Measurements from ENCODE around the gene PRAMEF15.
"Not testable (repeated sequence)": the region's sequence is repeated elsewhere in the genome, so short reads cannot be mapped to it uniquely, and the experiment has no call there.

PRAMEF15 gene

GRCh38 chr1:13315281-13315680 is at the start of gene PRAMEF15:
Gene PRAMEF15, plus strand, starts transcription at chr1:13315581. Its CDS starts 2,827 bp downstream, at chr1:13318408.
- not testable (repeated sequence) for H3K4me1 ChIP-seq (ENCODE audit: control insufficient read depth, insufficient read depth, low read length); H3K9me3 ChIP-seq (ENCODE audit: control insufficient read depth, low read length); H3K9ac ChIP-seq (ENCODE audit: low read length); H3K4me3 ChIP-seq (ENCODE audit: low read length); DNase-seq (ENCODE audit: low read depth); H3K36me3 ChIP-seq (ENCODE audit: control insufficient read depth, insufficient read depth, low read length, severe bottlenecking); H3K27me3 ChIP-seq (replicated peaks; ENCODE audit: control insufficient read depth, insufficient read depth, low read length)

DNA sequence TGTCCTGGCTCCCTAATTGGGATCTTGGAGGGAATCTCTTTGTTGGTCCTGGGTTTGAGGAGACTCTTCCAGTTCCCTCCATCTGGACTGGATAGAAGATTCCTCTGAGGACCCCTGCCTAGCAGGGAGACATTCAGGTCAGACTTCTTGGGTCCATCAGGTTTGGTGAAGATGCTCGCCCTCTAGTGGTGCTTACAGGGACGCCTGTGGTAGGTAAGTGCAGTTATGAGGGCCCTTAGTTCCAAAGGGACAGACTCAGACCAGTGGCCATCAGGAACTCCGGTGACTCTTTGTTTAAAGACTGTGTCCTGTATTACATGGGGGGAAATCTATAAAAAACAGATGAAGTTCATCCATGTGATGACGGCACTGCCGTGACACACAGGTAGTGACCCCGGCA is 38.4 kb upstream of the PRAMEF15 start:
- not testable (repeated sequence) for H3K4me1 ChIP-seq (ENCODE audit: control insufficient read depth, insufficient read depth, low read length); H3K9me3 ChIP-seq (ENCODE audit: control insufficient read depth, low read length); H3K27me3 ChIP-seq (replicated peaks; ENCODE audit: control insufficient read depth, insufficient read depth, low read length); H3K9ac ChIP-seq (ENCODE audit: low read length); DNase-seq (ENCODE audit: low read depth); H3K36me3 ChIP-seq (ENCODE audit: control insufficient read depth, insufficient read depth, low read length, severe bottlenecking); H3K4me3 ChIP-seq (ENCODE audit: low read length)

GRCh38 chr1:13279617-13280016 is 35.8 kb upstream of the PRAMEF15 start:
- DNase-seq (ENCODE audit: low read depth); H3K4me3 ChIP-seq (ENCODE audit: low read length); H3K27me3 ChIP-seq (replicated peaks; ENCODE audit: control insufficient read depth, insufficient read depth, low read length); H3K9ac ChIP-seq (ENCODE audit: low read length); H3K36me3 ChIP-seq (ENCODE audit: control insufficient read depth, insufficient read depth, low read length, severe bottlenecking); H3K9me3 ChIP-seq (ENCODE audit: control insufficient read depth, low read length); H3K4me1 ChIP-seq (ENCODE audit: control insufficient read depth, insufficient read depth, low read length): not testable (repeated sequence)

DNA sequence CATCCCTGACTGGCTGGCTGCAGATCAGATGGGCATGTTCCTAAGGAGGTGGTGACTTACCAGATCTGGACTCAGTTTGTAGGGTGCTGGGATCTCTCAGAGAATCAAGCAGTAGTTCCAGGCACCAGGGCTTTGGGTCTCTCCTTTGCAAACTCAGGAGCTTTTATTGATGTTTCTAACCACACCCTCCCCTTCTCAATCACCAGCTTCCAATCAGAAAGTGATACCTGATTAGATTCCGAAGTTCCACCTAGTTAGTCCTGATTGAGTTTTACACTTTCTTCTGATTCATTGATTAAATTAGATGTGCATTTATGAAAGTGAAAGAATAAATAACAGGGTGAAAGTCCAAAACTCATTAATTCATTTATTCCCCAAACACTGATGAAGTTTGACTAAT is 30.3 kb upstream of the PRAMEF15 start, which contains the start of gene PRAMEF8:
PRAMEF8 (minus strand) TSS at position 101 of the 400 bp plus-strand sequence. CDS start 1,046 bp downstream, outside the sequence.
- not testable (repeated sequence) for H3K9ac ChIP-seq (ENCODE audit: low read length); DNase-seq (ENCODE audit: low read depth); H3K4me3 ChIP-seq (ENCODE audit: low read length); H3K4me1 ChIP-seq (ENCODE audit: control insufficient read depth, insufficient read depth, low read length); H3K9me3 ChIP-seq (ENCODE audit: control insufficient read depth, low read length); H3K27me3 ChIP-seq (replicated peaks; ENCODE audit: control insufficient read depth, insufficient read depth, low read length); H3K36me3 ChIP-seq (ENCODE audit: control insufficient read depth, insufficient read depth, low read length, severe bottlenecking)

GRCh38 chr1:13289030-13289429 is 26.4 kb upstream of the PRAMEF15 start:
- H3K27me3 ChIP-seq (replicated peaks; ENCODE audit: control insufficient read depth, insufficient read depth, low read length); H3K4me3 ChIP-seq (ENCODE audit: low read length); H3K9me3 ChIP-seq (ENCODE audit: control insufficient read depth, low read length); DNase-seq (ENCODE audit: low read depth); H3K36me3 ChIP-seq (ENCODE audit: control insufficient read depth, insufficient read depth, low read length, severe bottlenecking); H3K4me1 ChIP-seq (ENCODE audit: control insufficient read depth, insufficient read depth, low read length); H3K9ac ChIP-seq (ENCODE audit: low read length): not testable (repeated sequence)

DNA sequence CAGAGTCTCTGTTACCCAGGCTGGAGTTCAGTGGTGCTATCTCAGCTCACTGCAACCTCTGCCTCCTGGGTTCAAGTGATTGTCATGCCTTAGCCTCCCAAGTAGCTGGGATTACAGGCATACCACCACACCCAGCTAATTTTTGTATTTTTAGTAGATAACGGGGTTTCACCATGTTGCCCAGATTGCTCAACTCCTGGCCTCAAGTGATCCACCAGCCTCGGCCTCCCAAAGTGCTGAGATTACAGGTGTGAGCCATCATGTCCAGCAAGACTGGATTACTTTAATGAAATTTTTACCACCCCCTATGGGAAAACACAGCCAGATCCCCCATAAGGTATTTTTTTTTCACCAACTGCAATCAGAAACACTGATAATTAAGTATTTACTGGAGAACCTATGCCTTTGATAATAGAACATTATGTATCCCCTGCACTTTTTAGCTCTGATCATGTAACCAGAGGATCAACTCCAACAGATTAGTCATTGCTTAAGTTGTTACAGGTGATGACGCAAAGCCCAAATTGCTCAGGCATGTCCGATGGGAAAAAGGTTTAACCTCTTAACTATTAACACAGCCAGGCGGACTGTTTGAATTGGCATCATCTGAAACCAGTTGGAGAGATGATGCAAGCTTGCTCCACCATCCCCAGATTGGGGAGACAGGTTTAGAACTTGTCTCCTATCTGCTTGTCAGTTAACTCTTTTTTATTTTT is 18.0 kb upstream of the PRAMEF15 start:
- not testable (repeated sequence) for H3K4me1 ChIP-seq (ENCODE audit: control insufficient read depth, insufficient read depth, low read length)

DNA sequence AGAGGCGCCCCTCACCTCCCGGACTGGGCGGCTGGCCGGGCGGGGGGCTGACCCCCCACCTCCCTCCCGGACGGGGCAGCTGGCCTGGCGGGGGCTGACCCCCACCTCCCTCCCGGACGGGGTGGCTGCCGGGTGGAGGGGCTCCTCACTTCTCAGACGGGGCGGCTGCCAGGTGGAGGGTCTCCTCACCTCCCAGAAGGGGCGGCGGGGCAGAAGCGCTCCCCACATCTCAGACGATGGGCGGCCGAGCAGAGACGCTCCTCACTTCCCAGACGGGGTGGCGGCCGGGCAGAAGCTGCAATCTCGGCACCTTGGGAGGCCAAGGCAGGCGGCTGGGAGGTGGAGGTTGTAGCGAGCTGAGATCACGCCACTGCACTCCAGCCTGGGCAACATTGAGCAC is 16.7 kb upstream of the PRAMEF15 start:
- DNase-seq (ENCODE audit: low read depth); H3K27me3 ChIP-seq (replicated peaks; ENCODE audit: control insufficient read depth, insufficient read depth, low read length); H3K9me3 ChIP-seq (ENCODE audit: control insufficient read depth, low read length); H3K4me3 ChIP-seq (ENCODE audit: low read length); H3K36me3 ChIP-seq (ENCODE audit: control insufficient read depth, insufficient read depth, low read length, severe bottlenecking); H3K9ac ChIP-seq (ENCODE audit: low read length); H3K4me1 ChIP-seq (ENCODE audit: control insufficient read depth, insufficient read depth, low read length): not testable (repeated sequence)

More for the DNA sequence above, 18.0 kb upstream of the PRAMEF15 start:
- H3K27me3 ChIP-seq (replicated peaks; ENCODE audit: control insufficient read depth, insufficient read depth, low read length); H3K9ac ChIP-seq (ENCODE audit: low read length); H3K4me3 ChIP-seq (ENCODE audit: low read length); DNase-seq (ENCODE audit: low read depth); H3K9me3 ChIP-seq (ENCODE audit: control insufficient read depth, low read length); H3K36me3 ChIP-seq (ENCODE audit: control insufficient read depth, insufficient read depth, low read length, severe bottlenecking): not testable (repeated sequence)

DNA sequence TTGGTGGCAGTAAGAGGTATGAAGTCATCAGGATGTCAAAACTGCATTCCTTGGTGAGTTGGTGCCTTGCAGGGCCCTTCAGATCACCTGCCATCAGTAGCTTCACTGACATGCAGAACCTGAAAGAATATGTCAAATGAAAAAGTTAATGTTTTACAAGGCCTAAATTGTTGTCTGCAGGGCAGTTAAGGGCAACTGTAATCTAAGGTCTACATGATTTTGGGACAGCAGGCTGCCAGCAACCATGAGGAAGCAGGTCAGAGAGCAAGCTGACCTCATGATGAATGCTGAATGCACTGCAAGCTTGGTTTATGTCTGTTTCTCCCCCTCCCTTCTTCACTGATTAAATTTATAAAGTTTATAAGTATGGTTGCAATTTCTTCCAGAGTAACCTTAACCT is 13.2 kb upstream of the PRAMEF15 start:
- H3K9me3 ChIP-seq (ENCODE audit: control insufficient read depth, low read length) = not testable (repeated sequence)

GRCh38 chr1:13303239-13303638 is 12.1 kb upstream of the PRAMEF15 start, which contains the start of gene PRAMEF33:
Gene PRAMEF33, plus strand, starts transcription at chr1:13303539. Its CDS starts 2,416 bp downstream, at chr1:13305955.
- H3K36me3 ChIP-seq (ENCODE audit: control insufficient read depth, insufficient read depth, low read length, severe bottlenecking); H3K9ac ChIP-seq (ENCODE audit: low read length); DNase-seq (ENCODE audit: low read depth); H3K4me3 ChIP-seq (ENCODE audit: low read length); H3K4me1 ChIP-seq (ENCODE audit: control insufficient read depth, insufficient read depth, low read length); H3K27me3 ChIP-seq (replicated peaks; ENCODE audit: control insufficient read depth, insufficient read depth, low read length); H3K9me3 ChIP-seq (ENCODE audit: control insufficient read depth, low read length): not testable (repeated sequence)

More for the DNA sequence above, 13.2 kb upstream of the PRAMEF15 start:
- H3K4me3 ChIP-seq (ENCODE audit: low read length); DNase-seq (ENCODE audit: low read depth); H3K4me1 ChIP-seq (ENCODE audit: control insufficient read depth, insufficient read depth, low read length); H3K9ac ChIP-seq (ENCODE audit: low read length); H3K36me3 ChIP-seq (ENCODE audit: control insufficient read depth, insufficient read depth, low read length, severe bottlenecking); H3K27me3 ChIP-seq (replicated peaks; ENCODE audit: control insufficient read depth, insufficient read depth, low read length): not testable (repeated sequence)

- H3K4me3 ChIP-seq (ENCODE audit: low read length); DNase-seq (ENCODE audit: low read depth); H3K36me3 ChIP-seq (ENCODE audit: control insufficient read depth, insufficient read depth, low read length, severe bottlenecking); H3K9me3 ChIP-seq (ENCODE audit: control insufficient read depth, low read length); H3K27me3 ChIP-seq (replicated peaks; ENCODE audit: control insufficient read depth, insufficient read depth, low read length); H3K4me1 ChIP-seq (ENCODE audit: control insufficient read depth, insufficient read depth, low read length); H3K9ac ChIP-seq (ENCODE audit: low read length): not testable (repeated sequence)
Observed at GRCh38 chr1:13342496-13342895, 27.1 kb downstream of the PRAMEF15 start.

DNA sequence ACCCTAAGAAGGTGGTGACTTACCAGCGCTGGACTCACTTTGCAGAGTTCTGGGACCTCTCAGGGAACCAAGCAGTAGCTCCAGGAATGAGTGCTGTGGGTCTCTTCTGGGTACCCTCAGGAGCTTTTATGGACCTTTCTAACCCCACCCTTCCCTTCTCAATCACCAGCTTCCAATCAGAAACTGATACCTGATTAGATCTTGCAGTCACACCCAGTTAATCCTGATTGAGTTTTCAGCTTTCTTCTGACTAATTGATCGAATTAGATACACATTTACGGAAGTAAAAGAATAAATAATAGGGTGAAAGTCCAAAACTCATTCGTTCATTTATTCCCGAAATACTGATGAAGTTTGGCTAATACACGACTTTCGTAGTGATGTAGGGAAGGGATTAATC is 31.7 kb downstream of the PRAMEF15 start, which contains the start of gene PRAMEF14:
PRAMEF14 (minus strand) TSS at position 101 of the 400 bp plus-strand sequence. CDS start 1,820 bp downstream, outside the sequence.
- H3K9ac ChIP-seq (ENCODE audit: low read length); DNase-seq (ENCODE audit: low read depth); H3K4me3 ChIP-seq (ENCODE audit: low read length); H3K36me3 ChIP-seq (ENCODE audit: control insufficient read depth, insufficient read depth, low read length, severe bottlenecking); H3K9me3 ChIP-seq (ENCODE audit: control insufficient read depth, low read length); H3K4me1 ChIP-seq (ENCODE audit: control insufficient read depth, insufficient read depth, low read length); H3K27me3 ChIP-seq (replicated peaks; ENCODE audit: control insufficient read depth, insufficient read depth, low read length): not testable (repeated sequence)

DNA sequence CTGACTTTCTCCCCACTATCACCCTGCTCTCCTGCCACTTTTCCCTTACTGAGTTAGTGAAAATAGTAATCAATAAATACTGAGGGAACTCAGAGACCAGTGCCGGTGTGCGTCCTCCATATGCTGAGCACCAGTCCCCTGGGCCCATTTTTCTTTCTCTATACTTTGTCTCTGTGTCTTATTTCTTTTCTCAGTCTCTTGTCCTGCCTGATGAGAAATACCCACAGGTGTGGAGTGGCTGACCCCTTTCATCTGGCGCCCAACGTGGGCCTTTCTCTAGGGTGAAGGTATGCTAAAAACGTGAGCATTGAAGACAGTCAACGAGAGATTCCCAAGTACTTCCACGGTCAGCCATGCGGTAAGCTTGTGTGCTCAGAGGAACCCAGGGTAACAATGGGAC is 38.1 kb downstream of the PRAMEF15 start:
- not testable (repeated sequence) for H3K4me1 ChIP-seq (ENCODE audit: control insufficient read depth, insufficient read depth, low read length); DNase-seq (ENCODE audit: low read depth); H3K27me3 ChIP-seq (replicated peaks; ENCODE audit: control insufficient read depth, insufficient read depth, low read length); H3K9me3 ChIP-seq (ENCODE audit: control insufficient read depth, low read length); H3K36me3 ChIP-seq (ENCODE audit: control insufficient read depth, insufficient read depth, low read length, severe bottlenecking); H3K9ac ChIP-seq (ENCODE audit: low read length); H3K4me3 ChIP-seq (ENCODE audit: low read length)

Measured in adipocyte (in vitro differentiated cells).